Stimulated activated CD8-positive, alpha-beta memory T cell treated with anti-CD3 and anti-CD28 coated beads, Interleukin-4, amount 100 ng/mL, for 4 hours (primary cell): ENCODE data around the gene UPF3A.

Experiments used
- DNase-seq, 2 donors: peaks; one replicate each; pipeline ENCODE4 v3.0.0-alpha.2; 2020; ENCODE audit warnings: low read depth in 2 of 2, low spot score in 1 of 2

The UPF3A gene

GRCh38 chr13:114303700-114304327 lies 22.4 kb downstream of the UPF3A start:
- DNase-seq, result no peak

- DNase-seq, result no peak
These were observed 23.1 kb downstream of the UPF3A start for GRCh38 chr13:114304346-114305034.

- no peak for DNase-seq
These were observed 27.7 kb downstream of the UPF3A start for GRCh38 chr13:114309086-114309485.

GRCh38 chr13:114309806-114310410 lies 28.5 kb downstream of the UPF3A start:
- no peak for DNase-seq

GRCh38 chr13:114310956-114311355 lies 29.6 kb downstream of the UPF3A start:
- no peak for DNase-seq

GRCh38 chr13:114311387-114311786 lies 30.0 kb downstream of the UPF3A start:
- DNase-seq, result no peak

GRCh38 chr13:114311908-114312307 lies 30.5 kb downstream of the UPF3A start:
- DNase-seq, result no peak

GRCh38 chr13:114313061-114313860 lies 31.9 kb downstream of the UPF3A start:
- DNase-seq, result no peak

- DNase-seq, result peak; percentile 62 to 83
These were observed 32.9 kb downstream of the UPF3A start, which contains the start of gene CHAMP1 for GRCh38 chr13:114314074-114314912. Gene CHAMP1 (plus strand): TSS chr13:114314503. CDS start chr13:114323843, 9,340 bp downstream.

- no peak for DNase-seq
These were observed 33.8 kb downstream of the UPF3A start for GRCh38 chr13:114315074-114315785.

GRCh38 chr13:114318624-114319023 lies 37.2 kb downstream of the UPF3A start:
- no peak for DNase-seq

- no peak for DNase-seq
These were observed 38.1 kb downstream of the UPF3A start for GRCh38 chr13:114319441-114319913.

GRCh38 chr13:114320065-114320464 lies 38.7 kb downstream of the UPF3A start:
- DNase-seq, result no peak

- no peak for DNase-seq
These were observed 39.9 kb downstream of the UPF3A start for GRCh38 chr13:114321256-114321655.

GRCh38 chr13:114323349-114323748 lies 41.9 kb downstream of the UPF3A start:
- no peak for DNase-seq

GRCh38 chr13:114324334-114324733 lies 42.9 kb downstream of the UPF3A start:
- no peak for DNase-seq

GRCh38 chr13:114325729-114326128 lies 44.3 kb downstream of the UPF3A start:
- no peak for DNase-seq

GRCh38 chr13:114328034-114328433 lies 46.6 kb downstream of the UPF3A start:
- DNase-seq, result no peak

- DNase-seq, result no peak
These were observed 47.2 kb downstream of the UPF3A start for GRCh38 chr13:114328595-114328994.

GRCh38 chr13:114330086-114330485 lies 48.7 kb downstream of the UPF3A start:
- DNase-seq, result no peak
